ENCODE data around the gene ZNF438.

- no peak for TF ChIP-seq POLR2A (IDR thresholded peaks at IDR 0.05)
- TF ChIP-seq, protein P1, sequence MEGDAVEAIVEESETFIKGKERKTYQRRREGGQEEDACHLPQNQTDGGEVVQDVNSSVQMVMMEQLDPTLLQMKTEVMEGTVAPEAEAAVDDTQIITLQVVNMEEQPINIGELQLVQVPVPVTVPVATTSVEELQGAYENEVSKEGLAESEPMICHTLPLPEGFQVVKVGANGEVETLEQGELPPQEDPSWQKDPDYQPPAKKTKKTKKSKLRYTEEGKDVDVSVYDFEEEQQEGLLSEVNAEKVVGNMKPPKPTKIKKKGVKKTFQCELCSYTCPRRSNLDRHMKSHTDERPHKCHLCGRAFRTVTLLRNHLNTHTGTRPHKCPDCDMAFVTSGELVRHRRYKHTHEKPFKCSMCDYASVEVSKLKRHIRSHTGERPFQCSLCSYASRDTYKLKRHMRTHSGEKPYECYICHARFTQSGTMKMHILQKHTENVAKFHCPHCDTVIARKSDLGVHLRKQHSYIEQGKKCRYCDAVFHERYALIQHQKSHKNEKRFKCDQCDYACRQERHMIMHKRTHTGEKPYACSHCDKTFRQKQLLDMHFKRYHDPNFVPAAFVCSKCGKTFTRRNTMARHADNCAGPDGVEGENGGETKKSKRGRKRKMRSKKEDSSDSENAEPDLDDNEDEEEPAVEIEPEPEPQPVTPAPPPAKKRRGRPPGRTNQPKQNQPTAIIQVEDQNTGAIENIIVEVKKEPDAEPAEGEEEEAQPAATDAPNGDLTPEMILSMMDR (IDR thresholded peaks at IDR 0.05) = no peak
These were observed 113.9 kb downstream of the ZNF438 start for GRCh38 chr10:30917789-30918188.

Data from Peyer's patch (tissue), 4 donors.